ENCODE measurements around the gene MAP2K5.

DNA sequence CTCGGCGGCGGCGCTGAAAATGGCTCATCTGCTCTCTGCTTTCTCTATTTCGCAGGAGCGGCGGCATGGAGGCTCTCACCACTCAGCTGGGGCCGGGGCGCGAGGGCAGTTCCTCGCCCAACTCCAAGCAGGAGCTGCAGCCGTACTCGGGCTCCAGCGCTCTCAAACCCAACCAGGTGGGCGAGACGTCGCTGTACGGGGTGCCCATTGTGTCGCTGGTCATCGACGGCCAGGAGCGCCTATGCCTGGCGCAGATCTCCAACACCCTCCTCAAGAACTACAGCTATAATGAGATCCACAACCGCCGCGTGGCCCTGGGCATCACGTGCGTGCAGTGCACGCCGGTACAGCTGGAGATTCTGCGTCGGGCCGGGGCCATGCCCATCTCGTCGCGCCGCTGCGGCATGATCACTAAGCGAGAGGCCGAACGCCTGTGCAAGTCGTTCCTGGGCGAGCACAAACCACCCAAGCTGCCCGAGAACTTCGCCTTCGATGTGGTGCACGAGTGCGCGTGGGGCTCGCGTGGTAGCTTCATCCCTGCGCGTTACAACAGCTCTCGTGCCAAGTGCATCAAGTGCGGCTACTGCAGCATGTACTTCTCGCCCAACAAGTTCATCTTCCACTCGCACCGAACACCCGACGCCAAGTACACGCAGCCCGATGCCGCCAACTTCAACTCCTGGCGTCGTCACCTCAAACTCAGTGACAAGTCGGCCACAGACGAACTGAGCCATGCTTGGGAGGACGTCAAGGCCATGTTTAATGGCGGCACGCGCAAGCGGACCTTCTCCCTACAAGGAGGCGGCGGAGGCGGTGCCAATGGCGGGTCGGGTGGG lies 283.6 kb downstream of the MAP2K5 start:
- TF ChIP-seq YY1 (IDR thresholded peaks at IDR 0.05; ENCODE audit: low read depth): no peak
- TF ChIP-seq NFIC (IDR thresholded peaks at IDR 0.05): no peak
- no peak for TF ChIP-seq EGR1 (IDR thresholded peaks at IDR 0.05)
